Posterior cingulate gyrus (tissue), 11 donors: ENCODE results near the gene BPIFB6.

Experiments used
- DNase-seq, 10 donors: peaks; one replicate each; pipeline versions ENCODE4 v3.0.0 to v3.0.0-alpha.2; 2020 to 2021; ENCODE audit warnings: mixed read lengths in 3 of 10
- intact Hi-C: fragments of 100-400 bp; cut with DNase I; formaldehyde crosslinking; loops from one replicate; pipeline ENCODE4 v1.15.1; 2023

The BPIFB6 gene

DNA sequence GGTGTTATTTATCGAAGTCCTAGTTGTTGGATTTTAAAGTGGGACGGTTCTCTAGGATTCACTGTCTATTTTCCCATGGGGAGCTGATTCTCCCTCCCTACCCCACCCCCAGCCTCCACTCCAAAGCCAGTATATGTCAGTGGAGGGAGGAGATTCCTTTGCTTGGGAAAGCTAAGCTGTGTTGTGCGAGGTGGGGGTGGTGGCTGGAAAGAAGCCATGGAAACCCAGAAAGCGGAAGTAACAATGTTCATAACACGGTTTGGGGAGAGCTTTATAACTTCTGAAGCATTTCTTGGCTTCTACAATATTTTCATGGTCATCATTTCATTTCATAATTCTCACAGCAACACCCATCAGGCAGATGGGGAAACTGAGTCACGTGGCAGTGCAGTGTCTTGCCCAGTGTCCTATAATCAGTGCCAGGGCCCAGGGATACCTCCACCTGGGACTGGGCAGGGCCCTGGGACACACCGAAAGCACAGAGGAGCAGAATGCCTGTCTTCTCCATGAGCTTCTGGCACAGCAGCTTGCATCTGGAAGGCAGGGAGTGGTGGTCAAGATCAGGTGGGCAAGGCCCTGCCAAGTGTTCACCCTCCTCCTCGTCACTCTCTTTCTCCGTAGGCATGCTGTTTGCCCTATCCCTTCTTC, 31.7 kb upstream of the BPIFB6 start:
- intact Hi-C loops: no loop called here
- DNase-seq: peak in 2 of 10 donors; percentile 26 to 30

DNA sequence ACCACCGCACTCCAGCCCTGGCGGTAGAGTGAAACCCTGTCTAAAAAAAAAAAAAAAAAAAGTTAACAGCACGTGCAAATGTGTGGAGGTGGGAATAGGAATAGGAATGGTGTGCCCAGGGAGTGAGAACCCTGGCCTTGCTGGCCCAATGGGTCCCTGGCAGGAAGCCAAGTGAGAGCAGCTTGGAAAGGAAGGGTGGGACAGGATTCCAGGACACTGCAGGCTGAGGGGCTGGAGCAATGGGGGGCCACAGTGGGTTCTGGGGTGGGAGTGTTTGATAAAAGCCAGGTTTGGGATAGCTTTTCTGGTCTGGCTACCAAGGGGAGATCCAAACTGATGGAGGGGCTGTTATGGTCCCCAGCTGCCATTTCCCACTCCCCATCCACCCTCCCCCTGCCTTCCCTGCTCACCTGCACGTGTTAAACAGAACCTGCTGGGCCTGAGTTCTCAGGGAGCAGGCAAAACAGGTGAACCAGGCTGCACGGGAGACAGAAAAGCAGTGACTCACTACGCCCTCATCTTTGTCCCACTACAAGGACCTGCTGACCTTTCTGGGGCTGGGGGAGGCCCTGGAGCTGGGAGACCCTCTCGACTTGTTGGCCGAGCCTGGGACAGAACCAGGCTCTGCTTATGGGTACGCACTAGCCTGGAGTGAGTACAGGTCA, 30.5 kb upstream of the BPIFB6 start:
- DNase-seq: peak in 2 of 10 donors; percentile 35 to 61
- intact Hi-C loops: no loop called here

DNA sequence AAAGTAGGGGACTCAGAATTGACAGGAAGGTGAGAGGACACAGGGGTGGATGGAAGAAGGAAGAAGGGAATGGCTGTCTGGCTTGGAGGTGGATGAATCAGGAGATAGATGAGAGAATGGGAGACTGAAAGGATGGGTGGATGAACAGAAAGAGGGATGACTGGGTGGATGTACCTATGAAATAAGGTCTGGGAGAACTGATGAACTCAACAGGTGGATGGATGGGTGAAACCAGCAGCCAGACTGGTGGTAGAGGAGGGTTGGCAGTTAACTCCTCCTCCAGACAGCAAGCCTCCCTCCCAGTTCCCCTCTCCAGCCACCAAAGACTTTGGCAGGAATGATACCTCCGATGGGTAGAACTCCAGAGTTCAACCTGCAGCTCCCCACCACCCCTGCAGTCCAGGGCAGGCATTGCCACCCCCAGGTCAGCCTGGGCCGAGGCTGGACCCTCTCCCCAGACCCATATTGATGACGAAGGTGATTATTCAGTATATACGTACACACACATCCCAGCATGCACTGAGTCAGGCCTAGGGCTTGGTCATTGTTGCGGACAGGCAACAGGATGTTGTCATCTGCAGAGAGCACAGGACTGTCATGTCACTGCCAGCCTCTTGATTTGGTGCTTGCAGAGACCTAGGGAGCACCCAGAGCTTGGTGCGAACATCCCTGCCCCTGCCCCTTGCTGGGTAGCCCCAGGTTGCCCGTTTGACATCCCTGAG, 29.2 kb upstream of the BPIFB6 start:
- peak in 1 of 10 donors; percentile 36 for DNase-seq
- intact Hi-C loops: no loop called here

DNA sequence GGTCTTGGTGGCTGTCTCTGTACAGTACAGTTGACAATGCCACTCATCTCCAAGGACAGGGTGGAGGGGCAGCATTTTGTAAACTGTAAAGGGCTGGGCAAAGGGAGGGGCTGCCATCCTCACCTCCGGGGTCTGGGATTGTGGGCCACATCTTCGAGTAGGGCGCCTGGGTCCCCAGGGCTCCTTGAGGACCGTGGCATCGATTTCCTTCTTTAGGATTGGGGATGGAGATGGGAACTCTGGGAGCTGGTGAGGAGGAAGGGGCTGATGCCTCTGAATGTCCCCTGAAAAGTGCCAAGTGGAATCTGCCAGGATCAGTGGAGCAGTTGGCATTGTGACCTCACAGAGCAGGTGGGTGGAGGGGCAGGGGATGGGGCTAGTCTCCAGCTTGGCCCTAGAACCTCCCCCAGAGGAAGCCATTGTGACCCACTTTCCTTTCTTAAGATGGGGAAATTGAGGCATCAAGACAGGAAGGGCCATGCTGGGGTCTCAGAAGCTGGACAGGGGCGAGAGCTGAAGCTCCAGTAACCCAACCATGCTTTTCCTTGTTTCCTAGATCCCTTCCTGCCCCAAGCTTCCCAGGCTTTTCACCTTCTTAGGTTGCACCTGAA, 27.2 kb upstream of the BPIFB6 start, which contains the start of gene SUN5:
Gene SUN5, minus strand, starts transcription at position 293 of the 611 bp plus-strand sequence. Its CDS starts 93 bp downstream, at position 200.
- peak in 1 of 10 donors; percentile 31 for DNase-seq
- intact Hi-C loops: no loop called here

DNA sequence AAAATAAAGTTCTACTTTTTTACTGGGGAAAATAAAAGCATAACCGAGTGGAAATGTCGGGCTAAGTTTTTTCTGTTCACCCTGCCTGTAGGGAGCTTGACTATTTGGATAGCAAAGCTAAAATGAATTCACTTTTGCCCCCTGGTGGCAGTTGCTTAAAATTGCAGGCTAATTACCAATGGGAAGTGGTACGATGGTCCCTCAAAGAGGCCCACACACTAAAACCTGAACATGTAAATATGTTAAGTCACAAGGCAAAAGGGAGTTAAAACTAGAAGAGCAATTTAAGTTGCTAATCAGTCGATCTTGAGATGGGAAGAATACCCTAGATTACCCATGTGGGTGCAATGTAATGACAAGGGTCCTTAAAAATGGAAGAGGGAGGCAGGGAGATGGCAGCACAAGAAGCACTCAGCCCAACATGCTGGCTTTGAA, 26.3 kb upstream of the BPIFB6 start:
- intact Hi-C loops: no loop called here

DNA sequence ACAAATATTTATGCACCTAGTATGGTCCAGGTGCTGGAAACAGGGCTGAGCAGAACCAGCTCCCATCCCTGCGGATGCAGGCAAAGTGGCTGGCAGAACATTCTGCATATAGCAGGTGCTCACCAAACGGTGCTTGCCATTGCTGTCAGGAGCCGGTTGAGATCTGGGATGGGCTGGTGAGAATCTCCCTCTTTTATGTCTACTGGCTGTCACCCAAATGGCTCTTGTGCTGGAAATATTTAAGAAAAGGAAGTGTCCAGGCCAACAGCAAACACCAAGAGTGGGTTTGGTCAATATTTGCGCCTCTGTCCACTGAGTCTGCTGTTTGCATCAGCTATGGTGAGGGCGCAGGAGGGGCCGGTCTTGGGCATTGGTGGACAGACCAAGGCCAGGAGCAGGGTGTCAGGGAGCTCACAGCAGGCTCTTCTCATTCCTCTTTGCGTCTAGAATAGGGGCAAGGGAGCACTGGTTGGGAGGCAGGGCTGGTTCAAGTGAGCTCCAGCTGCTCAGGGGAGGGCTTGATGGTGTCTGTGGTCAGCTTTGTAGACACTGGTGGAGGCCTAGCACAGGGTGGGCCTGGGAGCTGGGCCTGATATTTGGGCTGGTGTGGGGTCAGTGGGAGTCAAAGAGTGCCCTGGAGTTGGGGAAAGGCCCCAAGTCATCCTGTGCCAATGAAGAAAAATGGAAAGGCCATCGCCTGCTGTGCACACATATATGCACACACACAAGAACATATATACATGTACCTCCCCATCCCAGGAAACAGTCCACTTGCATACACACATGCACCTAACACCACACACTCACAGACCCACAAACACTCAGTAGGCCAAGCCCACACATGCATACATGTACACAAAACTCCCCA, 25.3 kb upstream of the BPIFB6 start:
- intact Hi-C loops: no loop called here
- DNase-seq: peak in 1 of 10 donors; percentile 58

More for the DNA sequence above, 26.3 kb upstream of the BPIFB6 start:
- no peak for DNase-seq

DNA sequence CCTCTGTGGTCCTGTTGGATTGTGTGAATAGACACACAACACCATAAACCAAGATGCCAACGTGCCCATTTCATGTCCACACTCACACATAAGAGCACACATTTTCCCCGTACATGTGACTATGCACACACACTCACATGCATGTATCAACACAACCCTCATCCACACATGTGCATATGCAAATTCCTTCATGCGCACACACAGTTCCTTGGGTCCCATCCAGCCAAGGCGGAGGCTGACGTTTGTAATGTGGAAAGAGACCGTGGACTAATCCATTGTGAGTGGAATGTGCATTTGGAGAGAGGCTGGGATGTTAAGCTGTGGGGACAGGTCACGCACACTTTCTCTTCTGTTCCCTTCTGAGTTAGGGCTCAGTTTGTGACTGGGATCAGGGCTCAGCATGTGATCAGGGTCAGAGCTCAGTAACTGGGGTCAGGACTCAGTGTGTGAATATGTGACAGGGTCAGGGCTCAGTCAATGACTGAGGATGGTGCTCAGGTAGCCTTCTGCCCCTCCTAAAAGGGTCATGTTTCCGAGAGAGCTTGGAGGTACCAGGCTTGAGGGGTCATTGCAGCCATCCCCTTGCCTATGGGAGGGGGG, 24.6 kb upstream of the BPIFB6 start:
- intact Hi-C loops: no loop called here
- DNase-seq: peak in 1 of 10 donors; percentile 12

DNA sequence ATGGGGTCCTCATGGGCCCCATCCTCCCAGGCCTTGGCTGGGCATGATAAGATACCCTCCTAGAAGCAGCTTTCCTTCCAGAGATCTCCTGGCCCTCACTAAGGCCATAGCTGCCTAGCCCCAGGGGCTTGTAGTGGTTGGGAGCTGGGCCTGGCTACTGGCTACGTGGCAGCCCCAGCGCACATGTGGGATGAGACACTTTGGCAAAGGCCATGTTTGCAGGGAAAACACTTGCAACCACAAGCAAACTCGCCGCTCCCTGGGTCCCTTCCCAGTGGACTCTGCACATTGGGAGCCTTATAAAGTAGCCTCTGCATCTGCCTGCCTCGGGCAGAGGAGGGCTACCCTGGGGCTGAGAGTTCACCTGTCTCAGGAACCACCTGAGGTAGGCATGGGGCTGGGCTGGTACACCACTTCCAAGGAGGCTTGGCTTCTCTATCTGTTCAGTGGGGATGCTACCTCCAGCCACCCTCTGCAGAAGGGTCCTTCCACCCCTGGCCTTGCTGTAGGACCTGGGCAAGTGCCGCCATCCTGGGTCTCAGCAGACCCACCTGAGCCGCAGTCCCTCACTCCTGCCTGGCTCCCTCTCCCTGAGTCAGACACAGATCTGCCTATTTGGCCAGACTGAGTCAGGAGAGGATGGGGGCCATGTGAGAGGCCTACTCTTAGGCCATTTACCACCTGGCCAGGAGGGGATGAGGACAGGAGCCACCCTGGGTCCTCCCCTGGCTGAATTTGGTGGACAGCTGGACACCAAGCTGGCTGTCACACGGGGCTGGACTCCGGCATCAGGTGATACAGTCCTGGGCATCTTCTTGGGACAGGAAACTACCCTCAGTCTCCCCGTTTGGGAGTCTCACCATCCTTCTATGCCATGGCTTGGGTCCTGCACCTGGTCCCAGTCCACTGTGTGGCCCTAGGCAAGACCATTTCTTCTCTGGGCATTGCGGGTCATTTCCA, 23.8 kb upstream of the BPIFB6 start, which contains the start of gene BPIFB2:
Gene BPIFB2, plus strand, starts transcription at position 329 of the 960 bp plus-strand sequence. CDS start 871 bp downstream, outside the sequence.
- intact Hi-C loops: no loop called here
- DNase-seq: peak in 1 of 10 donors; percentile 68

DNA sequence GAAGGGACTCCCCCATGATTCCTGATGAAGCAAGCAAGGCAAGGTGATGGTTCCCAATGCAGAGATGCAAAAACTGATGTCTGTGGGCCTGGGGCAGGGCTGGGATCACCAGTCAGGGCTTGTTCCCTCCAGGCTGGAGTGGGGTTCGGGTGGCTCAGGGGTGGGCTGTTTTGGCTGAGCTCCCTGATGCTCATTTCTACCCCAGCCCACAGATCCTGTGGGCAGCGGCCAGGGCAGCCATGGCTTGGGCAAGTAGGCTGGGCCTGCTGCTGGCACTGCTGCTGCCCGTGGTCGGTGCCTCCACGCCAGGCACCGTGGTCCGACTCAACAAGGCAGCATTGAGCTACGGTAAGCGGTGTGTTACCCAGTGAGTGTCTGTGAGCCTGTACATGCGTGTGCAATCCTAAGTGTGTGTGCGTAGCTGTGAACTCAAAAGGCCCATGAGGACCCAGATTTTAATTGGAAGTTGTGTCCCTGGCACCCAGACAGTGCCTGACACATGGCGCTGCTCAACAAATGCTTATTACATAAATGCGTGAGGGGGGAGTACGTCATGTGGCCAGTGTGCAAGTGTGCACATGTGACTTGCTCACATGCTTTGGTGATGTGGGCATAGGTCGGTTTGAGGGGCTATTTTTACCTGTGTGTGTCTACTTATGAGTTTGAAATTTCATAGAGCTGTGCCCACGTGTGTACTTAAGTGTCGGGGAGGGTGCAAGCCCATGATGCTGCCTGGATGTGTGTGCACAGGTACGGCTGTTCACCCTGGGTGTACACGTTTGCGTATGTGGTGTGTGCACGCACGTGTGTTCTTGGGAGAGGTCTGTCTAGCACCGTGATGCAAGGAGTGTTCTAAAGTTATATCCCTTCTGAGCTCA, 22.9 kb upstream of the BPIFB6 start:
- intact Hi-C loops: no loop called here

DNA sequence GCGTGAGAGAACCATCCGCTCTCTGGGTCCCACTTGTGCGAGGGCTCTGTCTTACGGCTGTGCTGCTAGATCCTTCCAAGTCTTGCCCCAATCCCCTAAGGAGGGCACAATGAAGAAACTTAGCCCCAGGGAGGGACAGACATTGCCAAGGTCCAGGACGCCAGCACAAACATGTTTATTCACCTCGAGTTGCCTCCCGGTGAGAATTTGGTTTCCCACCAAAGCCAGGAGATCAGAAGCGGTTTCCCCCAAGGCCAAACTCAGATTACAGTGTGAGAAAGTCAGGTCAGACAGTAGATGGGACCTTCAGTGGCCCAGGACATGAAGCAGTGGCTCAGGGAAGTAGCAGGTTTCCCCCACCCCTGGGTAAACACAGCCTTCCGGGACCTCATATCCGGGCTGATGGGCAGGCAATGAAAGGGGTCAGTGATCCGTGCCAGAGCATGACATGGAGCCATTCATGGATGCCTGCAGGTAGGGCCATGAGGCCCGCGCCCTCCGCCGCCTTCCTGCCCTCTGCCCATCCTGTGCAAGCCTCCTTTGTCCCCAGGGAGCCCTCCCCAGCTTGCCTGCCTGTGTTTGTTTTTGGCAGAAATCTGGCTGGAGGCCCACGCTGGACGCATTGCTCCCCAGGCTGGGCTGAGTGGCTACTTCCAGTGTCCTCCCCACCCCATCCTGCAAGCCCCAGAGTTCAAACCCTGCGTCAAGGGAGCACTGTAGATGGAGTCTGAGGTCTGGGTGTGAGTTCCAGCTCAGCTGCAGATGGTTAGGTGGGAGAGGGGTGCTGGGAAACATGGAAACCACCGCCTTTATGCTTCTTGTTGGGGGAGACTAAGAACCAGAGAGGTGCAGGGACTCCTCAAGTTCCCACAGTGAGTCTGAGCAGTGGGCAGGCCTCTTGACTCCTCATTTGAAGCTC, 22.0 kb upstream of the BPIFB6 start:
- DNase-seq: peak in 2 of 10 donors; percentile 6 to 81
- intact Hi-C loops: loop anchor here (10.0 kb wide), 1 partner anchor 205 kb away; the partner anchor contains the start of gene BPIFA3

More for the DNA sequence above, 22.9 kb upstream of the BPIFB6 start:
- peak in 1 of 10 donors; percentile 45 for DNase-seq

DNA sequence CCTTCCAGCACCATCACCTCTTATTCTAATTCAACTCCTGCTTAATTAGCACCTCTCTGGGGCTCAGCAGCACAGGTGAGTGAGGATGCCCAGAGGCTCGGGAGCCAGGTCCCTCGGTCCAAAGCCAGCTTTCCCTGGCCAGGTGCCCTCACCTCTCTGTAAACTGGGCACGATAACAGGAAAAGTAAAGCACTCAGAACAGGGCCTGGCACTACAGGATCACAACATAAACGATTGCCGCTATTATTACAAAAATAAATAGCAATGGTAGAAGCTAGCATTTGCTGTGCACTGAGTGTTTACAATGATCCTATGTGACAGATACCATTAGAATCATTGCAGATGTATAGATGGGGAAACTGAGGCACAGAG, 21.3 kb upstream of the BPIFB6 start:
- intact Hi-C loops: loop anchor here (10.0 kb wide), 1 partner anchor 205 kb away; the partner anchor contains the start of gene BPIFA3
- DNase-seq: peak in 1 of 10 donors; percentile 14

DNA sequence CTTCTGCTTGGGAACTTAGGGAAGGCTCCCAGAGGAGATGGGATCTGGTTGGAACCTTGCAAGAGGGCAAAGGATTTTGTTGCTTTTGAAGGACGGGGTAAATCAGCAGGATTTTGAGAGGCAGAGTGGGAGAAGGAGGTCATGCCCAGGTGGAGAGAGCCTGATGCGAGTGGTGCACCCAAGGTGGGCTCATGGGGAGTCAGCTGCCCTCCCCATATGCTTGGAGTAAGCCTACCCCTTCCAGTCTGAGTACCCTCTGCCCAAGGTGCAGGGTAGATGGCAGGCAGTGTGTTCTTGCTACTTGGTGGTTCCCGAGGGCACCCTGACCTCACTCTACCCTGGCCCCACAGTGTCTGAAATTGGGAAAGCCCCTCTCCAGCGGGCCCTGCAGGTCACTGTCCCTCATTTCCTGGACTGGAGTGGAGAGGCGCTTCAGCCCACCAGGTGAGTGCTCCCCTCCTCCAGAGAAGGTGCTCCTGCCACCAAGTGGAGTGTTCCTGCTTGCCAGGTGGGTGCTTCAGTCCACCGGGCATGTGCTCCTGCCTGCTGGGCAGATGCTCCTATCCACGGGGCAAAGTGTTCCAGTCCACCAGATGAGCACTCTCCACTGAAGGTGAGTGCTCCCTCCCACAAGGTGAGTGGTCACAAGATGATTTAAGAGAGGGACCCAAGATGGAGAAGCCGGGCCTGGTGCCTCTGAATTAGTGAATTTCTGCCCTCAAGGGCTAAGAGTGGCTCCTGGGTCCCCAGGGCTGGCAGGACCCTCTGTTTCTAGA, 20.6 kb upstream of the BPIFB6 start:
- intact Hi-C loops: loop anchor here (10.0 kb wide), 1 partner anchor 204 kb away; the partner anchor contains the start of gene BPIFA3
- DNase-seq: peak in 1 of 10 donors; percentile 19

DNA sequence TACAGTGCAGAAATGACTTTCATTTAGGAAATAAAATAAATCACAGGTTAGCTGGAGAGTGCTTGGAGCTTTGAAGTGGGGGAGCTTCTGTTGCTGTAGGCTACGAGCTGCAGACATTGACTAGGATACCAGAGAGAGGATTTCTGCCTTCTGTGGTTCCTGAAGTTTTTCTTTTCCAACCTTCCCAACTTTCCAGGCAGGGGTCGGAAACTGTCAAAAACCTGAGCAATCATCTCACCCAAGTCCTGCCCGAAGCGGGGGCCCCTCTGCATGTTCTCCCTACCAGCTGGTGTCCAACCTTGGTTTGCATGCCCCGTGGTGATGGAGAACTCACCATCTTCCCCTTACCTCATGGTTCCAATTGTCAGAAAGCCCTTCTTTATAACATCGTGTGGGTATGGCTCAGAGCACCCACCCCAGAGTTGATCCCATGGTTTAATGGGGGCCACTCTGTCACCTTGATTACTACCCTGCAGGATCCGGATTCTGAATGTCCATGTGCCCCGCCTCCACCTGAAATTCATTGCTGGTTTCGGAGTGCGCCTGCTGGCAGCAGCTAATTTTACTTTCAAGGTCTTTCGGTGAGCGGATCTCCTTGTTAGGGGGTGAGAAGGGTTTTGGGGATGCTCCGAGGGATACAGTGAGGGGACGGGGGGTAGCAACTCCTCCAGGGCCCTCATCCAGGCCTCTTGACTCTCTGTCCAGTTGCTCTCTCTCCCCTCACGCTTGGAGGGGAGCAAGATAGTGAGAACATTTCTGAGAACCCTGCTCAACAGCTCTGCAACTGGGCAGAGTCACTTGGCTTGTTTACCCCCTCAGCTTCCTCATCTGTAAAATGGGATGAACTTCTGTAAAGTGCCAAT, 18.9 kb upstream of the BPIFB6 start:
- intact Hi-C loops: loop anchor here (10.0 kb wide), 1 partner anchor 202 kb away; the partner anchor contains the start of gene BPIFA3
- peak in 1 of 10 donors; percentile 51 for DNase-seq
